Natural killer cell (primary cell): ENCODE measurements around the gene MTMR3. TPM values are rescaled to one million over a fixed set of nuclear protein-coding genes. Genes with fewer than 3 reads are reported as not detected.

Experiments used
- ATAC-seq, 3 donors: fragments of 150-1000 bp in 2 of 3; fragments of 200-7000 bp in 1 of 3; cut with Tn5 transposase; 1 replicate in 1 of 3; 2 replicates in 2 of 3; pipeline ENCODE4 v1.10.0; 2021; ENCODE audit warnings: mild to moderate bottlenecking in 2 of 3, moderate library complexity in 2 of 3
- DNase-seq, 2 donors: peaks; one replicate each; pipeline versions ENCODE4 v3.0.0 to v3.0.0-alpha.2; 2013 to 2021; ENCODE audit warnings: mixed read lengths in 1 of 2
- H3K27ac ChIP-seq: one replicate; pipeline ENCODE4 v1.5.1; 2013; ENCODE audit warnings: mild to moderate bottlenecking, low read length
- H3K27me3 ChIP-seq: one replicate; pipeline ENCODE4 v1.6.1; 2013; ENCODE audit warnings: low read length; ENCODE audit not compliant: control insufficient read depth, insufficient read depth
- H3K36me3 ChIP-seq: one replicate; pipeline ENCODE4 v1.6.1; 2013; ENCODE audit warnings: low read length; ENCODE audit not compliant: control insufficient read depth, insufficient read depth
- H3K4me1 ChIP-seq: one replicate; pipeline ENCODE4 v1.6.1; 2013; ENCODE audit warnings: low read length; ENCODE audit not compliant: control insufficient read depth, insufficient read depth
- H3K4me3 ChIP-seq: one replicate; pipeline ENCODE4 v1.5.1; 2013; ENCODE audit warnings: low read length
- H3K9me3 ChIP-seq: one replicate; pipeline ENCODE4 v1.6.1; 2013; ENCODE audit warnings: low read length; ENCODE audit not compliant: control insufficient read depth, insufficient read depth
- H3K27ac Mint-ChIP-seq, 2 donors: one replicate each; pipeline ENCODE4 v1.8.0; 2022; ENCODE audit warnings: mild to moderate bottlenecking in 2 of 2, mixed read lengths in 2 of 2, moderate library complexity in 1 of 2
- H3K27me3 Mint-ChIP-seq, 2 donors: one replicate each; pipeline ENCODE4 v1.8.0; 2022; ENCODE audit warnings: low read depth in 2 of 2, mixed read lengths in 2 of 2
- H3K36me3 Mint-ChIP-seq: one replicate; pipeline ENCODE4 v1.8.0; 2022; ENCODE audit warnings: mixed read lengths
- H3K4me1 Mint-ChIP-seq, 2 donors: one replicate each; pipeline ENCODE4 v1.8.0; 2022; ENCODE audit warnings: mixed read lengths in 2 of 2
- H3K4me3 Mint-ChIP-seq: one replicate; pipeline ENCODE4 v1.8.0; 2022; ENCODE audit warnings: mild to moderate bottlenecking, moderate library complexity, mixed read lengths
- H3K9me3 Mint-ChIP-seq, 2 donors: one replicate each; pipeline ENCODE4 v1.8.0; 2022; ENCODE audit warnings: mixed read lengths in 2 of 2
- CTCF ChIP-seq: fragments of 200-600 bp; IDR thresholded peaks from one replicate; pipeline ENCODE4 v1.8.0; 2022; ENCODE audit warnings: antibody characterized with exemption
- WGBS: methylation state at CpG from one replicate; pipeline ENCODE4 v1.1.7; 2013; ENCODE audit warnings: missing lambda C conversion rate; ENCODE audit not compliant: insufficient coverage; 5-methylcytosine and 5-hydroxymethylcytosine counted together
- intact Hi-C: fragments of 100-400 bp; cut with micrococcal nuclease; formaldehyde crosslinking; loops from one replicate; pipeline ENCODE4 v1.14.2; 2022
- total RNA-seq, 4 donors: library from RNA; stranded (reverse); fragments of 120-200 nt in 1 of 4; gene quantifications; one replicate each; pipeline versions ENCODE4 v1.2.3 to v1.2.4, GENCODE V29; 2013 to 2022

Gene MTMR3
- total RNA-seq, 3 donors from 2014 or later (not counting 1 experiment from before 2014, with no cell fraction given) = 62.1 to 83.4 (median 75.6) TPM

- TF ChIP-seq CTCF = no peak
These were observed 29.2 kb downstream of the MTMR3 start for GRCh38 chr22:29912141-29912540.

GRCh38 chr22:29912605-29913398, 29.8 kb downstream of the MTMR3 start:
- H3K27ac ChIP-seq = no peak overlapping the region
- Mint-ChIP-seq H3K4me3 (no peak overlapping the region), H3K36me3 (no peaks in the 10 kb centered on the region), H3K4me1 (peaks cover 61 to 71% of the 10 kb centered on the region in 2 donors), H3K9me3 (no peaks in the 10 kb centered on the region), H3K27ac (no peak overlapping the region), H3K27me3 (no peaks in the 10 kb centered on the region)
- H3K4me3 ChIP-seq = no peak overlapping the region
- peaks cover 1% of the 10 kb centered on the region for H3K4me1 ChIP-seq
- no peak for TF ChIP-seq CTCF
- no peaks in the 10 kb centered on the region for H3K9me3 ChIP-seq
- intact Hi-C loops = no loop called here
- WGBS = 78% methylated on average over 5 of the region's 5 CpGs
- no peaks in the 10 kb centered on the region for H3K36me3 ChIP-seq
- no peaks in the 10 kb centered on the region for H3K27me3 ChIP-seq
- DNase-seq (no peak), ATAC-seq (no peak)

More at GRCh38 chr22:29912141-29912540, 29.2 kb downstream of the MTMR3 start:
- Histone ChIP-seq H3K4me3 (no peak overlapping the region), H3K9me3 (no peaks in the 10 kb centered on the region), H3K36me3 (no peaks in the 10 kb centered on the region), H3K4me1 (peaks cover 3% of the 10 kb centered on the region), H3K27ac (no peak overlapping the region), H3K27me3 (no peaks in the 10 kb centered on the region)
- intact Hi-C loops = no loop called here
- Mint-ChIP-seq H3K36me3 (no peaks in the 10 kb centered on the region), H3K4me3 (no peak overlapping the region), H3K27ac (no peak overlapping the region), H3K9me3 (no peaks in the 10 kb centered on the region), H3K4me1 (peaks cover 62 to 71% of the 10 kb centered on the region in 2 donors), H3K27me3 (no peaks in the 10 kb centered on the region)
- ATAC-seq (no peak), DNase-seq (no peak)
- 96% methylated on average over 4 of the region's 4 CpGs for WGBS

GRCh38 chr22:29914165-29914564, 31.2 kb downstream of the MTMR3 start:
- H3K27ac ChIP-seq = no peak overlapping the region
- DNase-seq (no peak), ATAC-seq (no peak)
- Mint-ChIP-seq H3K27me3 (no peaks in the 10 kb centered on the region), H3K9me3 (no peaks in the 10 kb centered on the region), H3K36me3 (no peaks in the 10 kb centered on the region), H3K4me3 (no peak overlapping the region), H3K4me1 (peaks cover 64 to 68% of the 10 kb centered on the region in 2 donors), H3K27ac (peak overlapping the region in 1 of 2 donors; percentile 5)
- TF ChIP-seq CTCF = no peak
- no CpG with 5 or more reads among the region's 1 CpG for WGBS
- no peaks in the 10 kb centered on the region for H3K9me3 ChIP-seq
- no peaks in the 10 kb centered on the region for H3K27me3 ChIP-seq
- no peak overlapping the region for H3K4me3 ChIP-seq
- H3K36me3 ChIP-seq = no peaks in the 10 kb centered on the region
- no peaks in the 10 kb centered on the region for H3K4me1 ChIP-seq
- intact Hi-C loops = no loop called here
